Osteocyte (in vitro differentiated cells): Measurements from ENCODE around the gene RFC3. TPM values are rescaled to one million over a fixed set of nuclear protein-coding genes. Genes with fewer than 3 reads are reported as not detected.

Experiments used
- DNase-seq: peaks from one replicate; pipeline ENCODE4 v3.0.0; 2021; ENCODE audit warnings: mixed read lengths; ENCODE audit not compliant: unreplicated experiment; ENCODE audit errors: extremely low spot score
- H3K27ac Mint-ChIP-seq: one replicate; pipeline ENCODE4 v1.8.0; 2021; ENCODE audit warnings: mild to moderate bottlenecking, mixed read lengths; ENCODE audit not compliant: unreplicated experiment
- H3K27me3 Mint-ChIP-seq: one replicate; pipeline ENCODE4 v1.8.0; 2021; ENCODE audit warnings: mixed read lengths; ENCODE audit not compliant: unreplicated experiment
- H3K36me3 Mint-ChIP-seq: one replicate; pipeline ENCODE4 v1.8.0; 2021; ENCODE audit warnings: mixed read lengths; ENCODE audit not compliant: unreplicated experiment
- H3K4me1 Mint-ChIP-seq: one replicate; pipeline ENCODE4 v1.8.0; 2021; ENCODE audit warnings: mixed read lengths; ENCODE audit not compliant: unreplicated experiment
- H3K4me3 Mint-ChIP-seq: one replicate; pipeline ENCODE4 v1.8.0; 2021; ENCODE audit warnings: mild to moderate bottlenecking, moderate library complexity, mixed read lengths; ENCODE audit not compliant: unreplicated experiment
- H3K9me3 Mint-ChIP-seq: one replicate; pipeline ENCODE4 v1.8.0; 2021; ENCODE audit warnings: mixed read lengths; ENCODE audit not compliant: unreplicated experiment
- CTCF ChIP-seq: fragments of 200-600 bp; sonication (generic); IDR thresholded peaks from 2 replicates; pipeline ENCODE4 v1.5.0; 2021; ENCODE audit warnings: antibody characterized with exemption, mild to moderate bottlenecking, moderate library complexity
- total RNA-seq: library from RNA; stranded (reverse); gene quantifications from 2 replicates; pipeline ENCODE4 v1.2.1, GENCODE V29; 2021

Gene RFC3
- total RNA-seq, 1 donor from 2014 or later = 7.1 TPM

- Mint-ChIP-seq H3K4me1 (no peaks in the 10 kb centered on the region), H3K27ac (no peak overlapping the region), H3K36me3 (no peaks in the 10 kb centered on the region), H3K9me3 (no peaks in the 10 kb centered on the region), H3K4me3 (no peak overlapping the region), H3K27me3 (no peaks in the 10 kb centered on the region)
- no peak for DNase-seq
- no peak for TF ChIP-seq CTCF
Measured at GRCh38 chr13:33875618-33876401, 57.9 kb downstream of the RFC3 start.

DNA sequence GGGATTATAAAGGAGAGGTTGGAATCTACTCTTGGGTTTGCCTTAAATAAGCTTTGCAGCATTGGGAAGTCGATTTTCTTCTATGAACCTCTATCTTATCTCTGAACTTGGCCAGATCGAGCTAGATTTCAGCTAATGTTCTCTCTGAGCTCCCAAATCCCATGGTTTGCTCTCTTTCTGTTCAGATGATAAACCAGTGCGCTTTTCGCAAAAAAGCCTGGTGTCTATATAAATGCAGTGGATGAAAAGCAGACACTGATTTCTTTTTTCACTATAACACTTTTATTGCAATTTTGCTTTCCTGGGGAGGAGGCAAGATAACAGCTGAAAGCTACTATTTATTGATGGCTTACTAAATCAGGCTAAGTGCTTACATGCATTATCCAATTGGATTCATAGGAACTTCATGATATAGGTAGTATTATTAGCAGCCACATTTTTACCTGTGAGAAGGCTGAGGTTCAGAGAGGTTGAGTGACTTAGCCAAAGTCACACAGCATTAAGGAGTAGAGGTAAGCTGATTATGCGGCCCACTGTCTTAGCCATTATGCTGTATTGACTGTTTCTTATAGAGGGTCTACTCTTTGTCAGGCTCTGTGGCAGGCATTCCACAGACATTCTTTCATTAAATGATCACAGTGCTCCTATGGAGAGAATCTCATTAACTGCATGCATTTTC, 58.9 kb downstream of the RFC3 start:
- Mint-ChIP-seq H3K27me3 (no peaks in the 10 kb centered on the region), H3K36me3 (no peaks in the 10 kb centered on the region), H3K4me3 (no peak overlapping the region), H3K9me3 (no peaks in the 10 kb centered on the region), H3K4me1 (no peaks in the 10 kb centered on the region), H3K27ac (no peak overlapping the region)
- no peak for DNase-seq
- no peak for TF ChIP-seq CTCF

- Mint-ChIP-seq H3K27ac (no peak overlapping the region), H3K4me3 (no peak overlapping the region), H3K9me3 (no peaks in the 10 kb centered on the region), H3K27me3 (no peaks in the 10 kb centered on the region), H3K4me1 (no peaks in the 10 kb centered on the region), H3K36me3 (no peaks in the 10 kb centered on the region)
- no peak for DNase-seq
- TF ChIP-seq CTCF = no peak
Measured at GRCh38 chr13:33879118-33879517, 61.2 kb downstream of the RFC3 start.

DNA sequence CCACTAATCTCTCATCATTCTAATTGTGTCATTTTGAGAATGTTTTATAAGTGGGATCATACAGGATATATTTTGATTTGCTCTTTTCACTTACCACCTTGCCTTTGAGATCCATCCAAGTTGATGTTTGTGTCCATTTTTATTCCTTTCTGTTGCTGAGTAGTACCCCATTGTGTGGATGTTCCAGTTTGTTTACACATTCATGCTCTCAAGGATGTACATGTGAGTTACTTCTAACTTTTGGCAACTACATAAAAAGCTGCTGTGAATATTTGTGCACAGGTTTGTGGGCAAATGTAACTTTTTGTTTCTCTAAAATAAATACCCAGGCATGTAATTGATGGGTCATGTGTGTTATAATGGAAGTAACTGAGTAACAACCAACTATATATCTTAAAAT, 64.9 kb downstream of the RFC3 start:
- no peak overlapping the region for H3K27ac Mint-ChIP-seq
- no peaks in the 10 kb centered on the region for H3K36me3 Mint-ChIP-seq
- H3K4me1 Mint-ChIP-seq = peaks cover 3% of the 10 kb centered on the region
- no peak overlapping the region for H3K4me3 Mint-ChIP-seq
- no peak for TF ChIP-seq CTCF
- H3K27me3 Mint-ChIP-seq = no peaks in the 10 kb centered on the region
- H3K9me3 Mint-ChIP-seq = no peaks in the 10 kb centered on the region
- no peak for DNase-seq

DNA sequence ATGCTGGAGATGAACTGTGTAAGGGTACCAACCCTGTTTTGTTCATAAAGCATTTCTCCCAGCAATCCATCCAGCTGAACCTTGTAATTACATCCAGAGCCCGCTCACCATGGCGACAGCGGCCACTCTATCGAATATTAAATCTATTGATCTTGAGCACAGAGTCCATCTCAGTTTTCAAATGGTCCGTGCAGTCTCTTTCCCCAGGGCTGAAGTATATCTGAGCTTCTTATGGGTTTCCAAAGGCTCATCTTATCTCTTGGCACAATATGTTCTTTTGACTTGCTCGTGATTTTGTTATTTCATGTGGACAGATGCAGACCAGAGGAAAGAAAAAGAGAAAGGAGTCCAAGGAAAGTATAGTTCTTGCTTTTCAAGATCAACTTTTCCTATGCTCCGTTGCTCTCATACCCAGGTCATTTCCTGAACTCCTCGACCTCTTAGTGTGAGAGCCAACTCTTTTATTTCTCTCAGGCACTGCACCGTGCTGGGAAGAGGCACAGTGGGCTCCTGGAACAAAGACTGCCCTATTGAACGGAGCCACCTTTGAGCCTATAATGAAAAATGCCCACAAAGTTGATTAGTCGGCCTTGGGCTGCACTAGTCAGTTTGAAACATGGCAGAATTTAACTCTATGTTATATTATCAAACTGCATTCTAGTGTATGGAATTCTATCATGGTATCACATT, 66.7 kb downstream of the RFC3 start:
- TF ChIP-seq CTCF = no peak
- no peaks in the 10 kb centered on the region for H3K36me3 Mint-ChIP-seq
- H3K27me3 Mint-ChIP-seq = no peaks in the 10 kb centered on the region
- no peak for DNase-seq
- no peaks in the 10 kb centered on the region for H3K9me3 Mint-ChIP-seq
- peaks cover 3% of the 10 kb centered on the region for H3K4me1 Mint-ChIP-seq
- H3K27ac Mint-ChIP-seq = no peak overlapping the region
- no peak overlapping the region for H3K4me3 Mint-ChIP-seq
